CD1c-positive myeloid dendritic cell (primary cell): ENCODE data around the gene ZFYVE9.
"Not testable (repeated sequence)": the region's sequence is repeated elsewhere in the genome, so short reads cannot be mapped to it uniquely, and the experiment has no call there.

ENCODE experiments used
- DNase-seq: peaks from one replicate; pipeline ENCODE4 v3.0.0-alpha.2; 2016; ENCODE audit errors: extremely low spot score

Gene ZFYVE9

GRCh38 chr1:52141513-52142219 is at the start of gene ZFYVE9:
ZFYVE9 (plus strand) TSS chr1:52142089; CDS start chr1:52233207, 91,118 bp downstream.
- peak; percentile 85 for DNase-seq

GRCh38 chr1:52094300-52094699 is 47.6 kb upstream of the ZFYVE9 start:
- not testable (repeated sequence) for DNase-seq

- peak; percentile 15 for DNase-seq
Observed at GRCh38 chr1:52096216-52096615, 45.7 kb upstream of the ZFYVE9 start.

- DNase-seq: no peak
Observed at GRCh38 chr1:52098139-52098871, 43.6 kb upstream of the ZFYVE9 start.

- DNase-seq: no peak
Observed at GRCh38 chr1:52102336-52103013, 39.4 kb upstream of the ZFYVE9 start.

- peak; percentile 9 for DNase-seq
Observed at GRCh38 chr1:52111492-52111891, 30.4 kb upstream of the ZFYVE9 start.

- DNase-seq: no peak
Observed at GRCh38 chr1:52112489-52112888, 29.4 kb upstream of the ZFYVE9 start.

GRCh38 chr1:52119301-52120079 is 22.4 kb upstream of the ZFYVE9 start:
- no peak for DNase-seq

- no peak for DNase-seq
Observed at GRCh38 chr1:52122384-52122783, 19.5 kb upstream of the ZFYVE9 start.

- no peak for DNase-seq
Observed at GRCh38 chr1:52123622-52124021, 18.3 kb upstream of the ZFYVE9 start.

- DNase-seq: no peak
Observed at GRCh38 chr1:52125736-52126359, 16.0 kb upstream of the ZFYVE9 start.

- DNase-seq: peak; percentile 37
Observed at GRCh38 chr1:52127181-52128180, 14.4 kb upstream of the ZFYVE9 start.

GRCh38 chr1:52139817-52140540 is 1.9 kb upstream of the ZFYVE9 start:
- peak; percentile 51 for DNase-seq

- DNase-seq: peak; percentile 26
Observed at GRCh38 chr1:52140633-52141512, 1.0 kb upstream of the ZFYVE9 start.

GRCh38 chr1:52142220-52143183 is 613 bp downstream of the ZFYVE9 start:
- peak; percentile 20 for DNase-seq

- DNase-seq: no peak
Observed at GRCh38 chr1:52145137-52145536, 3.2 kb downstream of the ZFYVE9 start.

GRCh38 chr1:52150445-52150844 is 8.6 kb downstream of the ZFYVE9 start:
- not testable (repeated sequence) for DNase-seq
